Gastroesophageal sphincter (tissue), 3 donors: ENCODE data around the gene PDE3B.
"Not testable (repeated sequence)": the region's sequence is repeated elsewhere in the genome, so short reads cannot be mapped to it uniquely, and the experiment has no call there.

Experiments used
- EP300 ChIP-seq: sonication (generic); formaldehyde crosslinking; IDR thresholded peaks from one replicate; pipeline ENCODE4 v1.6.1; 2017; ENCODE audit warnings: antibody characterized with exemption, mild to moderate bottlenecking
- TF ChIP-seq, protein P1 (sequence below), 4 experiments: fragments of 200-600 bp in 2 of 4; fragments of 450-650 bp in 2 of 4; sonication (generic) in 1 of 4; IDR thresholded peaks; one replicate each; pipeline ENCODE4 v1.5.1; 2017 to 2019; ENCODE audit warnings: antibody characterized with exemption in 4 of 4, mild to moderate bottlenecking in 2 of 4, moderate library complexity in 2 of 4

DNA sequence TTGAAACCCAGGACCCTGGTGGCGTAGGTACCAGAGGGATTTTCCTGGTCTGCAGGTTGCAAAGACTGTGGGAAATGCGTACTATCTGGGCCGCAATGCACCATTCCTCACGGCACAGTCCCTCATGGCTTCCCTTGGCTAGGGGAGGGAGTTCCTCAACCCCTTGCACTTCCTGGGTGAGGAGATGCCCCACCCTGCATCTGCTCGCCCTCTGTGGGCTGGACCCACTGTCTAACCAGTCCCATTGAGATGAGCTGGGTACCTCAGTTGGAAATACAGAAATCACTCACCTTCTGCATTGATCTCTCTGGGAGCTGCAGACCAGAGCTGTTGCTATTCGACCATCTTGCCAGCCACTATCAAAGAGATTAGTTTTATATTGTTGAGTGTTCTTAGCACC is 100.1 kb downstream of the PDE3B start:
- TF ChIP-seq, protein P1, sequence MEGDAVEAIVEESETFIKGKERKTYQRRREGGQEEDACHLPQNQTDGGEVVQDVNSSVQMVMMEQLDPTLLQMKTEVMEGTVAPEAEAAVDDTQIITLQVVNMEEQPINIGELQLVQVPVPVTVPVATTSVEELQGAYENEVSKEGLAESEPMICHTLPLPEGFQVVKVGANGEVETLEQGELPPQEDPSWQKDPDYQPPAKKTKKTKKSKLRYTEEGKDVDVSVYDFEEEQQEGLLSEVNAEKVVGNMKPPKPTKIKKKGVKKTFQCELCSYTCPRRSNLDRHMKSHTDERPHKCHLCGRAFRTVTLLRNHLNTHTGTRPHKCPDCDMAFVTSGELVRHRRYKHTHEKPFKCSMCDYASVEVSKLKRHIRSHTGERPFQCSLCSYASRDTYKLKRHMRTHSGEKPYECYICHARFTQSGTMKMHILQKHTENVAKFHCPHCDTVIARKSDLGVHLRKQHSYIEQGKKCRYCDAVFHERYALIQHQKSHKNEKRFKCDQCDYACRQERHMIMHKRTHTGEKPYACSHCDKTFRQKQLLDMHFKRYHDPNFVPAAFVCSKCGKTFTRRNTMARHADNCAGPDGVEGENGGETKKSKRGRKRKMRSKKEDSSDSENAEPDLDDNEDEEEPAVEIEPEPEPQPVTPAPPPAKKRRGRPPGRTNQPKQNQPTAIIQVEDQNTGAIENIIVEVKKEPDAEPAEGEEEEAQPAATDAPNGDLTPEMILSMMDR (IDR thresholded peaks at IDR 0.05), result not testable (repeated sequence)
- TF ChIP-seq EP300, result not testable (repeated sequence)
